Stimulated activated CD8-positive, alpha-beta memory T cell treated with anti-CD3 and anti-CD28 coated beads, Interleukin-7, amount 100 ng/mL, for 4 hours (primary cell): Measurements from ENCODE around the gene BAG2.

Experiments used
- DNase-seq, 2 donors: peaks; one replicate each; pipeline ENCODE4 v3.0.0-alpha.2; 2020; ENCODE audit warnings: low read depth in 2 of 2

The BAG2 gene

DNA sequence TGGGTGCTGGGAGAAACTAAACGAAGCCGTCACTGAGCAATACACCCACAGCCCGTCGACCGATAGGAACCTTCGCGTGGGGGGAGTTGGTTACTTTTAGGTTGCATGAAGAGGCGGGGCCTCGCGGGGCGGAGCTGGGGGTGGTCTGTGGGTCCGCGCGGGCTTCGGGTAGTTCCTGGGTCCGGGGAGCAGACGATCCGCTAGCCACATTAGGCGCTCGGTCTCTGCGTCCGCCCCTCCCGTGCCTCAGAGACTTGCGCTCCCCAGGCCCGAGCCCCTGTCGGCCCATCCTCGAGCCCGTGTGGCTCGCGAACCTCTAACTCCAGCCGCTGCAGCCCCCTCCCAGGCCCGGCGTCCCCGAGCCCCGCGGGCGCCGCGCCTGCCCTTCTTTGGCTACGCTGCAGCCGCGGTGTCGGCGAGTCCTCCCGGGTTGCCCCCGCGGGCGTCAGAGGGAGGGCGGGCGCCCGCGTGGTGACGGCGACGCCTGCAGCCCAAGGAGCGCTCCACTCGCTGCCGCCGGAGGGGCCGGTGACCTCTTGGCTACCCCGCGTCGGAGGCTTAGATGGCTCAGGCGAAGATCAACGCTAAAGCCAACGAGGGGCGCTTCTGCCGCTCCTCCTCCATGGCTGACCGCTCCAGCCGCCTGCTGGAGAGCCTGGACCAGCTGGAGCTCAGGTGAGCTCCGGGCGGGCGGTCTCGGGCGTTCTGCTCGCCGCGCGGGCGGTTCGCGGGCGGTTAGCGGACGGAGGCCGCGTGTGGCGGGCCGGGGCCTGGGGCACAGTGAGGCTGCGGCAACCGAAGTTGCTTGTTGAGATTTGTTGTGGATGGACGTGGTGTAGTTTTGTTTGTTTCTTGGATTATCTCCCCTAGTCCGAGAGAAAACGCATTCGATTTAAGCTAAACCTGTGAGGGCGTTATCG, at the start of gene BAG2:
TSS of gene BAG2 (plus strand) at position 191 of the 920 bp plus-strand sequence. CDS start at position 563, 372 bp downstream.
- DNase-seq: peak; percentile 87

DNA sequence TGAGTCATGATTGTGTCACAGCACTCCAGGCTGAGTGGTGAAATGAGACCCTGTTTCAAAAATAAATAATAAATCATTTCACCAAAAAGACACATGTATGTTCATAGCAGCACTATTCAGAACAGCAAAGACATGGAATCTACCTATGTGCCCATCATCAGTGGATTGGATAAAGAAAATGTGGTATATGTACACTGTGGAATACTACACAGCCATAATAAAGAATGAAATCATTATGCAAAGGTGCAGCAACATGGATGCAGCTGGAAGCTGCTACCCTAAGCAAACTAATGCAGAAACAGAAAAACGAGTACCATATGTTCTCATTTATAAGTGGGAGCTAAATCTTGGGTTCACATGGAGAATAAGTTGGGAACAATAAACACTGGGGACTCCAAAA, 49.0 kb upstream of the BAG2 start:
- DNase-seq: no peak

GRCh38 chr6:57127763-57128162, 44.4 kb upstream of the BAG2 start:
- DNase-seq: no peak

- DNase-seq: no peak
These were observed 41.4 kb upstream of the BAG2 start for GRCh38 chr6:57130661-57131177.

GRCh38 chr6:57134954-57135353, 37.2 kb upstream of the BAG2 start:
- no peak for DNase-seq

- DNase-seq: no peak
These were observed 36.2 kb upstream of the BAG2 start for GRCh38 chr6:57135885-57136284.

DNA sequence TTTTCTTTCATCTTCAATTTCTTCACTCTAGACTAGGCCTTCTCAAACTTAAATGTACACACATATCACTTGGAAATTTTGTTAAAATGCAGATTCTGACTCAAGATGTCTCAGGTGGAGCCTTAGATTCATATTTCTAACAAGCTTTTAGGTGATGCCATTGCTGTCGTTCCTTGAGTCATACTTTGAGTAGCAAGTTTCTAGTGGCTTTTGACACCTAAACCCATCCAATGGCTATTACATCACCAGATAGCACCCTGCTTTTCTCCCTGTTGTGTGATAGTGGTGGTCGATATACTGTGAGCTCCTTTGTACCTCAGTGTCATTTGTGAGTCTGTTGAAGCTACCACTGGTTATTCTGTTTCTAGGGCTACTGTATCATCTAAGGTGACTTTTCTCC, 34.8 kb upstream of the BAG2 start:
- DNase-seq: no peak

GRCh38 chr6:57138026-57138425, 34.1 kb upstream of the BAG2 start:
- DNase-seq: no peak

GRCh38 chr6:57141451-57142177, 30.5 kb upstream of the BAG2 start:
- no peak for DNase-seq

DNA sequence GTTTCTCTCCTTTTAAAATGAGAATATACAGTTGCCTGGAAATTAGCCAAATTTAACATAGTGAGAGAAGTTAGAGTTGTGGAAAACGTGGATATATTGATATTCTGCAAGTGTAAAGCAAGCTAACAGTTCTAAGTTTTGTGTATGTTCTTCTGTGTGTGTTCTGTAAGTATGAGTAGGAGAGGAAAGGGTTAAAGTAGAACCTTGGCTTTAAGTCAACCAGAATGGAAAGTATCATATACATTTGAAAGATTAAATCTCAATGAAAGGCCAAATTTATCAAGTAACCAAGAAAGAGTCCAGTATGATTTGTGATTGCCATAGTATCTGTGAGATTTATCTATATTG, 30.0 kb upstream of the BAG2 start:
- no peak for DNase-seq

GRCh38 chr6:57143690-57144089, 28.4 kb upstream of the BAG2 start:
- no peak for DNase-seq

DNA sequence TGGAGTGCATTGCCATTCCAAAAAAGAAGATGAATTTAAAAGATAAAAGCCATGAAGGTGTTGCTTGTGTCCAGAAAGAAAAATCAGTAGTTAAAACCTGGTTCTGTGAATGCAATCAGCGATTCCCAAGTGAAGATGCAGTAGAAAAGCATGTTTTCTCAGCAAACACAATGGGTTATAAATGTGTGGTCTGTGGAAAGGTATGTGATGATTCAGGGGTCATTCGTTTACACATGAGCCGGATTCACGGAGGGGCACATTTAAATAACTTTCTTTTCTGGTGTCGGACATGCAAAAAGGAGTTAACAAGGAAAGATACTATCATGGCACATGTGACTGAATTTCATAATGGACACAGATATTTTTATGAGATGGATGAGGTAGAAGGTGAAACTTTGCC, 24.7 kb upstream of the BAG2 start:
- no peak for DNase-seq

- DNase-seq: no peak
These were observed 23.9 kb upstream of the BAG2 start for GRCh38 chr6:57147955-57148858.

GRCh38 chr6:57158658-57159057, 13.5 kb upstream of the BAG2 start:
- no peak for DNase-seq

GRCh38 chr6:57159127-57159526, 13.0 kb upstream of the BAG2 start:
- no peak for DNase-seq

GRCh38 chr6:57162028-57162427, 10.1 kb upstream of the BAG2 start:
- no peak for DNase-seq

DNA sequence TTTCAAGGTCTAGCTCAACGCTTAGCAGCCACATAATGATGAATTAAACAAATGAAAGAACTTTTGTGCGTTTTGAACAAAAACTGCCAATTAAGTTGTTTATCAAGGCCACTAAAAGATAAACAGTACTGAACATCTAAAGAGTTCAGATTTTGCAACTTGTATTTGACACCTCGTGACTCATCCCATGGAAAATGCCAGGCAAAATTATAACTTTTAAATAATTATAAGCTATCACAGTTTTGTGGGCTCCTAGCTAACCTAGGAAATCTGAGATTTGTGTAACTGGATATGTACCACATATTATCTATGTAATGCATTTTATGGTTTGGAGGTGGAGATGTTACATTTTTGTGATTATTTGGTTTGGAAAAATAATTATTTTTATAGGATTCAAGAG, 9.6 kb upstream of the BAG2 start:
- no peak for DNase-seq

DNA sequence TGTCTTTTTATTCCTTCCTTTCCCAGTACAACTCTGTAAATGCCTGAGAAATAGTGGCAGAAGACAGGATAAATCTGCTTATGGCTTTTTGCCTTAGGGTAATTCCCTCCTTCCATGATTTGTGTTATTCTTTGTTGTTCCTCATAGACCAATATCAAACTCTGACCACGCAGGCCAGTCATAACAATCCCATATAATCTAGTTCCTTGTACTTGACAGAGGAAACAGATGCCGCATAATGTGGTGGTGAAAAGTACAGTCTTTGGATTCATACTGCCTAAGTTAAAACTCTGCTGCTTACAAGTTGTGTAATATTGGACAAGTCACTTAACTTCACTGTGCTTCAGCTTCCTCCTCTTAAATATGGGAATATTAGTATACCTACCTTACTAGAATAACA, 8.2 kb upstream of the BAG2 start:
- no peak for DNase-seq

GRCh38 chr6:57165080-57165479, 7.0 kb upstream of the BAG2 start:
- DNase-seq: no peak

GRCh38 chr6:57173056-57173885, 1.1 kb downstream of the BAG2 start:
- DNase-seq: no peak
